Neural cell (in vitro differentiated cells): ENCODE results near the gene FRMD4A.

ENCODE experiments used
- CTCF ChIP-seq: fragments of 450-650 bp; IDR thresholded peaks from 2 replicates; pipeline ENCODE4 v1.5.1; 2014; ENCODE audit warnings: antibody characterized with exemption, mild to moderate bottlenecking, moderate library complexity; ENCODE audit not compliant: poor library complexity, severe bottlenecking
- EZH2 ChIP-seq: fragments of 200-600, 300-800 bp; shearing (Covaris generic), sonication (generic); IDR thresholded peaks from 2 replicates; pipeline ENCODE4 v1.6.1; 2014; ENCODE audit warnings: antibody characterized with exemption, low read length, borderline replicate concordance, mild to moderate bottlenecking; ENCODE audit not compliant: insufficient read depth, poor library complexity, severe bottlenecking
- RAD21 ChIP-seq: fragments of 450-650 bp; conservative IDR thresholded peaks from 2 replicates; pipeline ENCODE4 v1.6.1; 2014; ENCODE audit warnings: antibody characterized with exemption, mild to moderate bottlenecking, moderate library complexity
- SMC3 ChIP-seq: fragments of 450-650 bp; conservative IDR thresholded peaks from 2 replicates; pipeline ENCODE4 v1.6.1; 2014; ENCODE audit warnings: antibody characterized with exemption, mild to moderate bottlenecking, moderate library complexity; ENCODE audit not compliant: poor library complexity
- TF ChIP-seq, protein P1 (sequence below): IDR thresholded peaks from 2 replicates; pipeline ENCODE4 v1.6.1; 2012; ENCODE audit warnings: borderline replicate concordance

- TF ChIP-seq RAD21 = no peak
- TF ChIP-seq CTCF = no peak
- no peak for TF ChIP-seq SMC3
- TF ChIP-seq, protein P1, sequence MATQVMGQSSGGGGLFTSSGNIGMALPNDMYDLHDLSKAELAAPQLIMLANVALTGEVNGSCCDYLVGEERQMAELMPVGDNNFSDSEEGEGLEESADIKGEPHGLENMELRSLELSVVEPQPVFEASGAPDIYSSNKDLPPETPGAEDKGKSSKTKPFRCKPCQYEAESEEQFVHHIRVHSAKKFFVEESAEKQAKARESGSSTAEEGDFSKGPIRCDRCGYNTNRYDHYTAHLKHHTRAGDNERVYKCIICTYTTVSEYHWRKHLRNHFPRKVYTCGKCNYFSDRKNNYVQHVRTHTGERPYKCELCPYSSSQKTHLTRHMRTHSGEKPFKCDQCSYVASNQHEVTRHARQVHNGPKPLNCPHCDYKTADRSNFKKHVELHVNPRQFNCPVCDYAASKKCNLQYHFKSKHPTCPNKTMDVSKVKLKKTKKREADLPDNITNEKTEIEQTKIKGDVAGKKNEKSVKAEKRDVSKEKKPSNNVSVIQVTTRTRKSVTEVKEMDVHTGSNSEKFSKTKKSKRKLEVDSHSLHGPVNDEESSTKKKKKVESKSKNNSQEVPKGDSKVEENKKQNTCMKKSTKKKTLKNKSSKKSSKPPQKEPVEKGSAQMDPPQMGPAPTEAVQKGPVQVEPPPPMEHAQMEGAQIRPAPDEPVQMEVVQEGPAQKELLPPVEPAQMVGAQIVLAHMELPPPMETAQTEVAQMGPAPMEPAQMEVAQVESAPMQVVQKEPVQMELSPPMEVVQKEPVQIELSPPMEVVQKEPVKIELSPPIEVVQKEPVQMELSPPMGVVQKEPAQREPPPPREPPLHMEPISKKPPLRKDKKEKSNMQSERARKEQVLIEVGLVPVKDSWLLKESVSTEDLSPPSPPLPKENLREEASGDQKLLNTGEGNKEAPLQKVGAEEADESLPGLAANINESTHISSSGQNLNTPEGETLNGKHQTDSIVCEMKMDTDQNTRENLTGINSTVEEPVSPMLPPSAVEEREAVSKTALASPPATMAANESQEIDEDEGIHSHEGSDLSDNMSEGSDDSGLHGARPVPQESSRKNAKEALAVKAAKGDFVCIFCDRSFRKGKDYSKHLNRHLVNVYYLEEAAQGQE = no peak
- TF ChIP-seq EZH2 = no peak
Observed at GRCh38 chr10:14309593-14309992, 21.1 kb downstream of the FRMD4A start.
